ENCODE data around the gene LEP. TPM values are rescaled to one million over a fixed set of nuclear protein-coding genes. Genes with fewer than 3 reads are reported as not detected.

LEP gene
- polyA plus RNA-seq, 3 donors = 0.12 to 0.13 TPM; not detected in 1

DNA sequence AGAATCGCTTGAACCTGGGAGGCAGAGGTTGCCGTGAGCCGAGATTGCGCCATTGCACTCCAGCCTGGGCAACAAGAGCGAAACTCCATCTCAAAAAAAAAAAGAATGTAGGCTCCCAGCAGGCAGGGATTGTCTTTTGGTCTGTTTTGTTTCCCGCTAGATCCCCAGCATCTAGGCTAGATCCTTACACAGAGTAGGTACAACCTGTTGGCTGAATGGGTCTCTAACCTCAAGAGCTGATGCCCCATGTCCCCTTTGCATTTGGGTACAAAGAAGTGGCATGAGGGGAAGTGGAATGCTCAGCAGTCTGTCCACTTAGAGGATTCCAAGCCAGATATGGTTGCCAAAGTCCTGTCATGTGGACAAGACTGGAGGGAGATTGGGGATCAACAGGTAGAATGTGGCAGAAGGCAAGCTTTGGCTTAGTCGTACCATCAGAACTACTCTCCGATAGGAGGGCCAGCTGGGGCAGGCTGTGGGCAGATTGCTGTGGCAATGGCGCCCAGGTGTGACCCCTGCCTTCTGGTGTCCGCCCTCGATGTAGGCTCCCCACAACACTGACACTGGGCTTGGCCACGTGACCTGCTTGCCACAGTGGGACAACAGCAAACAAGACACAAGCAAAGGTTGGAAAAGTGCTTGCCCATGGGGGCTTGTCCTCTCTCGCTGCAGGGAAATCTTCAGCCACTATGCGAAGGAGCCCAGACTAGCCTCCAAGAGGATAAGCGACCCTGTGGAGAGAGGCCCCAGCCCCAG is 21.4 kb downstream of the LEP start:
- H3K4me1 ChIP-seq (ENCODE audit: control insufficient read depth in 1 of 2, insufficient read depth in 2 of 2, low read length in 2 of 2) = no peaks in the 10 kb centered on the region
- Mint-ChIP-seq H3K36me3 (no peaks in the 10 kb centered on the region), H3K27me3 (ENCODE audit: low read depth in 3 of 3) (peaks cover 3 to 10% (median 3%) of the 10 kb centered on the region in 3 donors), H3K4me1 (peaks cover 2% of the 10 kb centered on the region), H3K9me3 (peaks cover 0 to 5% (median 2%) of the 10 kb centered on the region in 7 donors), H3K27ac (no peak overlapping the region), H3K4me3 (no peak overlapping the region)
- no peak overlapping the region for H3K9ac ChIP-seq (ENCODE audit: insufficient read depth, low read length, poor library complexity, severe bottlenecking)
- no peaks in the 10 kb centered on the region for H3K9me3 ChIP-seq (replicated peaks in 1 of 2; ENCODE audit: control insufficient read depth in 1 of 2, insufficient read depth in 1 of 2, low read length in 2 of 2)
- no peak overlapping the region for H3K27ac ChIP-seq (ENCODE audit: low read depth in 1 of 2, low read length in 2 of 2)
- H2AFZ ChIP-seq (ENCODE audit: insufficient read depth, low read depth, low read length, poor library complexity, severe bottlenecking) = no peak overlapping the region
- no peaks in the 10 kb centered on the region for H4K20me1 ChIP-seq (ENCODE audit: insufficient read depth, low read length)
- H3K4me2 ChIP-seq (replicated peaks; ENCODE audit: extremely low read depth, low read length, poor library complexity, severe bottlenecking) = no peak overlapping the region
- H3K79me2 ChIP-seq (ENCODE audit: insufficient read depth, low read length) = no peaks in the 10 kb centered on the region
- 95% methylated on average over 11 of the region's 15 CpGs for WGBS (ENCODE audit: insufficient coverage)
- no peak overlapping the region for H3K4me3 ChIP-seq (replicated peaks in 1 of 3; ENCODE audit: low read depth in 2 of 3, low read length in 3 of 3)
- H3K27me3 ChIP-seq (ENCODE audit: control insufficient read depth in 2 of 2, insufficient read depth in 2 of 2, low read length in 2 of 2) = no peaks in the 10 kb centered on the region
- no peak for DNase-seq
- intact Hi-C loops (cut with micrococcal nuclease) = no loop called here
- TF ChIP-seq, protein P1, sequence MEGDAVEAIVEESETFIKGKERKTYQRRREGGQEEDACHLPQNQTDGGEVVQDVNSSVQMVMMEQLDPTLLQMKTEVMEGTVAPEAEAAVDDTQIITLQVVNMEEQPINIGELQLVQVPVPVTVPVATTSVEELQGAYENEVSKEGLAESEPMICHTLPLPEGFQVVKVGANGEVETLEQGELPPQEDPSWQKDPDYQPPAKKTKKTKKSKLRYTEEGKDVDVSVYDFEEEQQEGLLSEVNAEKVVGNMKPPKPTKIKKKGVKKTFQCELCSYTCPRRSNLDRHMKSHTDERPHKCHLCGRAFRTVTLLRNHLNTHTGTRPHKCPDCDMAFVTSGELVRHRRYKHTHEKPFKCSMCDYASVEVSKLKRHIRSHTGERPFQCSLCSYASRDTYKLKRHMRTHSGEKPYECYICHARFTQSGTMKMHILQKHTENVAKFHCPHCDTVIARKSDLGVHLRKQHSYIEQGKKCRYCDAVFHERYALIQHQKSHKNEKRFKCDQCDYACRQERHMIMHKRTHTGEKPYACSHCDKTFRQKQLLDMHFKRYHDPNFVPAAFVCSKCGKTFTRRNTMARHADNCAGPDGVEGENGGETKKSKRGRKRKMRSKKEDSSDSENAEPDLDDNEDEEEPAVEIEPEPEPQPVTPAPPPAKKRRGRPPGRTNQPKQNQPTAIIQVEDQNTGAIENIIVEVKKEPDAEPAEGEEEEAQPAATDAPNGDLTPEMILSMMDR (IDR thresholded peaks at IDR 0.05) = no peak
- no peaks in the 10 kb centered on the region for H3K36me3 ChIP-seq (replicated peaks in 1 of 2; ENCODE audit: control insufficient read depth in 1 of 2, insufficient read depth in 2 of 2, low read length in 2 of 2)

DNA sequence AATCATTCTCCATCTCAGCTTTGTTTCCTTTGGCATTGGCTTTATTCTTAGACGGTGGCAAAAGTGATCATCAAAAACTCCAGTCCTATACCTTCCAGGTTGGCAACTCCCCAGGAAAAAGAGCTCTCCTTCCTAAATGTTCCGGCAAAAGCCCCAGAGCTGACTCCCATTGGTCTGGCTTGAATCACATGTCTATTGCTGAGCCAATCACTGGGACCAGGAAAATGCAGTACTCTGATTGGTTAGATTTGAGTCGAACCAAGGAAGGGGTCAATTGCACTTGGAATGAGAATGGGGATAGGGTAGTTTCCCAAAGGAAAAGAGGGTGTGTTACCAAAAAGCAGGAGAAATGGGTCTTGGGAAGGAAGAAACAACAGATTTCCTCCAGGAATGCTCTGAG is 22.3 kb downstream of the LEP start:
- H3K27ac Mint-ChIP-seq = no peak overlapping the region
- Histone ChIP-seq H3K79me2 (ENCODE audit: insufficient read depth, low read length) (no peaks in the 10 kb centered on the region), H3K36me3 (replicated peaks in 1 of 2; ENCODE audit: control insufficient read depth in 1 of 2, insufficient read depth in 2 of 2, low read length in 2 of 2) (no peaks in the 10 kb centered on the region), H3K4me2 (replicated peaks; ENCODE audit: extremely low read depth, low read length, poor library complexity, severe bottlenecking) (no peak overlapping the region), H3K4me3 (replicated peaks in 1 of 3; ENCODE audit: low read depth in 2 of 3, low read length in 3 of 3) (no peak overlapping the region), H3K4me1 (ENCODE audit: control insufficient read depth in 1 of 2, insufficient read depth in 2 of 2, low read length in 2 of 2) (no peaks in the 10 kb centered on the region), H3K27ac (ENCODE audit: low read depth in 1 of 2, low read length in 2 of 2) (no peak overlapping the region), H2AFZ (ENCODE audit: insufficient read depth, low read depth, low read length, poor library complexity, severe bottlenecking) (no peak overlapping the region), H4K20me1 (ENCODE audit: insufficient read depth, low read length) (no peaks in the 10 kb centered on the region), H3K9me3 (replicated peaks in 1 of 2; ENCODE audit: control insufficient read depth in 1 of 2, insufficient read depth in 1 of 2, low read length in 2 of 2) (no peaks in the 10 kb centered on the region), H3K27me3 (ENCODE audit: control insufficient read depth in 2 of 2, insufficient read depth in 2 of 2, low read length in 2 of 2) (no peaks in the 10 kb centered on the region), H3K9ac (ENCODE audit: insufficient read depth, low read length, poor library complexity, severe bottlenecking) (no peak overlapping the region)
- no peak for DNase-seq
- TF ChIP-seq, protein P1 (IDR thresholded peaks at IDR 0.05) = no peak
- peaks cover 0 to 5% (median 2%) of the 10 kb centered on the region in 7 donors for H3K9me3 Mint-ChIP-seq
- peaks cover 2% of the 10 kb centered on the region for H3K4me1 Mint-ChIP-seq
- peaks cover 0 to 10% (median 3%) of the 10 kb centered on the region in 3 donors for H3K27me3 Mint-ChIP-seq (ENCODE audit: low read depth in 3 of 3)
- 100% methylated on average over 3 of the region's 3 CpGs for WGBS (ENCODE audit: insufficient coverage)
- intact Hi-C loops (cut with micrococcal nuclease) = no loop called here
- no peaks in the 10 kb centered on the region for H3K36me3 Mint-ChIP-seq
- H3K4me3 Mint-ChIP-seq = no peak overlapping the region
